Osteoblast (primary cell): ENCODE data around the gene CPLX3. TPM values are rescaled to one million over a fixed set of nuclear protein-coding genes. Genes with fewer than 3 reads are reported as not detected.

Experiments
- DNase-seq: peaks from one replicate; pipeline ENCODE4 v3.0.0; 2011; ENCODE audit warnings: low spot score, mixed read lengths; ENCODE audit not compliant: insufficient read length; ENCODE audit errors: missing footprints
- H2AFZ ChIP-seq: 2 replicates; pipeline ENCODE4 v1.6.0; 2011; ENCODE audit warnings: mild to moderate bottlenecking, low read length
- H3K27ac ChIP-seq: 2 replicates; pipeline ENCODE4 v1.5.1; 2011; ENCODE audit warnings: mild to moderate bottlenecking, low read depth, low read length, moderate library complexity
- H3K27me3 ChIP-seq: 2 replicates; pipeline ENCODE4 v1.6.0; 2012; ENCODE audit warnings: mild to moderate bottlenecking, control low read depth, inconsistent platforms, low read length, moderate library complexity; ENCODE audit not compliant: insufficient read depth
- H3K36me3 ChIP-seq: 2 replicates; pipeline ENCODE4 v1.5.1; 2011; ENCODE audit warnings: mild to moderate bottlenecking, low read length, control low read depth, moderate library complexity; ENCODE audit not compliant: insufficient read depth
- H3K4me1 ChIP-seq: 2 replicates; pipeline ENCODE4 v1.5.1; 2011; ENCODE audit warnings: mild to moderate bottlenecking, low read length, control low read depth, moderate library complexity; ENCODE audit not compliant: insufficient read depth
- H3K4me2 ChIP-seq: 2 replicates; pipeline ENCODE4 v1.6.0; 2011; ENCODE audit warnings: mild to moderate bottlenecking, low read length; ENCODE audit not compliant: insufficient read depth
- H3K4me3 ChIP-seq: fragments of 200-600 bp; sonication (generic); 3 replicates; pipeline ENCODE4 v1.5.1; 2012; ENCODE audit warnings: mild to moderate bottlenecking, low read length, inconsistent platforms; ENCODE audit not compliant: insufficient read depth
- H3K79me2 ChIP-seq: 2 replicates; pipeline ENCODE4 v1.6.0; 2012; ENCODE audit warnings: mild to moderate bottlenecking, low read length, control low read depth, inconsistent platforms; ENCODE audit not compliant: insufficient read depth
- H3K9me3 ChIP-seq: 2 replicates; pipeline ENCODE4 v1.5.1; 2011; ENCODE audit warnings: low read depth, low read length, control low read depth
- H4K20me1 ChIP-seq: 2 replicates; pipeline ENCODE4 v1.6.0; 2012; ENCODE audit warnings: mild to moderate bottlenecking, low read length, control low read depth; ENCODE audit not compliant: insufficient read depth
- CTCF ChIP-seq: IDR thresholded peaks from 2 replicates; pipeline ENCODE4 v1.5.1; 2011; ENCODE audit warnings: mild to moderate bottlenecking, low read depth, low read length, moderate library complexity; ENCODE audit errors: extremely low read depth
- total RNA-seq: library from RNA; depleted of rRNA; stranded (reverse); fragments of >200 nt; gene quantifications from 2 replicates; pipeline ENCODE4 v1.2.3, GENCODE V29; 2012

Gene CPLX3
- total RNA-seq, 1 donor: not detected

DNA sequence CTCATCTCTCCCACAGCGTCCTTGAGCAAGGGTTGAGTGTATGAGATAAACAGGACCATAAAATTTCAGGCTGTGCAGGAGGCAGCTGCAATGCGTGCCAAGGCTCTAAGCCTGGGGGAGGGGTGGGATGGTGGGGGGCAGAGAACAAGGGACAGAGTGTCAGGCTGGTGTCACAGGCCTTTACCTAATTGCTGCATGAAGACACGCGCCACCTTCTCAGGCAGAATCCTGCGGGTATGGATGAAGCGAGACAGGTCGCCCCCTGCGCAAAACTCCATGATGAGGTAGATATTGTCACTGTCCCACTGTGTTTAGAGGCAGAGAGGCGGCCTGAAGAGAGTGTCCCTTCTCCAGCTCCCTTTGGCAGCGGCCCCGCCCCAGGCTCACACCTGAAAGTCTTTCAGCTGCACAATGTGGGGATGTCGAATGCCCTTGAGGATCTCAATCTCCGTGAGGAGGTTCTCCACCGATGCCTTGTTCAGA lies 15.5 kb downstream of the CPLX3 start:
- peak overlapping the region; percentile 85 for H3K4me3 ChIP-seq
- no peak overlapping the region for H3K27ac ChIP-seq
- peaks cover 11% of the 10 kb centered on the region for H3K4me1 ChIP-seq
- H3K79me2 ChIP-seq: peaks cover 9% of the 10 kb centered on the region
- no peak overlapping the region for H2AFZ ChIP-seq
- TF ChIP-seq CTCF: no peak
- no peaks in the 10 kb centered on the region for H3K9me3 ChIP-seq
- no peaks in the 10 kb centered on the region for H3K27me3 ChIP-seq
- DNase-seq: peak; percentile 15
- H3K36me3 ChIP-seq: no peaks in the 10 kb centered on the region
- peak overlapping the region; percentile 93 for H3K4me2 ChIP-seq
- H4K20me1 ChIP-seq: peaks cover 9% of the 10 kb centered on the region

- Histone ChIP-seq H3K4me3 (peak within 1 kb of the TSS; percentile 85), H3K79me2 (peaks cover 9% of the 10 kb centered on the region), H3K9me3 (no peaks in the 10 kb centered on the region), H3K27ac (peak within 1 kb of the TSS; percentile 80), H4K20me1 (peaks cover 9% of the 10 kb centered on the region), H3K36me3 (peaks cover 6% of the 10 kb centered on the region), H3K4me1 (peaks cover 11% of the 10 kb centered on the region), H3K27me3 (no peaks in the 10 kb centered on the region), H2AFZ (peak within 1 kb of the TSS; percentile 92), H3K4me2 (peak within 1 kb of the TSS; percentile 93)
- DNase-seq: peak; percentile 100
- peak; percentile 41 for TF ChIP-seq CTCF
These were observed 16.4 kb downstream of the CPLX3 start, which contains the start of gene ULK3 for GRCh38 chr15:74842581-74843444. ULK3 (minus strand) TSS chr15:74843156; CDS start chr15:74843105, 51 bp downstream.

- H3K27me3 ChIP-seq: no peaks in the 10 kb centered on the region
- H3K9me3 ChIP-seq: no peaks in the 10 kb centered on the region
- DNase-seq: no peak
- peak overlapping the region; percentile 86 for H3K4me2 ChIP-seq
- peaks cover 11% of the 10 kb centered on the region for H3K4me1 ChIP-seq
- H3K79me2 ChIP-seq: peaks cover 9% of the 10 kb centered on the region
- peaks cover 9% of the 10 kb centered on the region for H4K20me1 ChIP-seq
- no peak for TF ChIP-seq CTCF
- peaks cover 13% of the 10 kb centered on the region for H3K36me3 ChIP-seq
- H3K4me3 ChIP-seq: peak overlapping the region; percentile 85
- H3K27ac ChIP-seq: peak overlapping the region; percentile 80
- H2AFZ ChIP-seq: peak overlapping the region; percentile 92
These were observed 17.0 kb downstream of the CPLX3 start for GRCh38 chr15:74843445-74843828.

- DNase-seq: peak; percentile 58
- TF ChIP-seq CTCF: no peak
- H3K4me1 ChIP-seq: peaks cover 11% of the 10 kb centered on the region
- H3K27me3 ChIP-seq: no peaks in the 10 kb centered on the region
- no peak overlapping the region for H3K4me3 ChIP-seq
- H3K36me3 ChIP-seq: peaks cover 17% of the 10 kb centered on the region
- H4K20me1 ChIP-seq: peaks cover 9% of the 10 kb centered on the region
- H3K79me2 ChIP-seq: peaks cover 9% of the 10 kb centered on the region
- peak overlapping the region; percentile 80 for H3K27ac ChIP-seq
- H3K9me3 ChIP-seq: no peaks in the 10 kb centered on the region
- H3K4me2 ChIP-seq: peak overlapping the region; percentile 86
- no peak overlapping the region for H2AFZ ChIP-seq
These were observed 17.5 kb downstream of the CPLX3 start for GRCh38 chr15:74843891-74844299.
